Ramos (cell line): ENCODE measurements around the gene GFPT1.
"Not testable (repeated sequence)": the region's sequence is repeated elsewhere in the genome, so short reads cannot be mapped to it uniquely, and the experiment has no call there.

Experiments
- in situ Hi-C: fragments of 300-500 bp; cut with MboI; formaldehyde crosslinking; loops from one replicate; pipeline ENCODE4 v1.14.3; 2022; ENCODE audit warnings: low sequenced_read_pairs; ENCODE audit not compliant: unreplicated experiment

GFPT1 gene

DNA sequence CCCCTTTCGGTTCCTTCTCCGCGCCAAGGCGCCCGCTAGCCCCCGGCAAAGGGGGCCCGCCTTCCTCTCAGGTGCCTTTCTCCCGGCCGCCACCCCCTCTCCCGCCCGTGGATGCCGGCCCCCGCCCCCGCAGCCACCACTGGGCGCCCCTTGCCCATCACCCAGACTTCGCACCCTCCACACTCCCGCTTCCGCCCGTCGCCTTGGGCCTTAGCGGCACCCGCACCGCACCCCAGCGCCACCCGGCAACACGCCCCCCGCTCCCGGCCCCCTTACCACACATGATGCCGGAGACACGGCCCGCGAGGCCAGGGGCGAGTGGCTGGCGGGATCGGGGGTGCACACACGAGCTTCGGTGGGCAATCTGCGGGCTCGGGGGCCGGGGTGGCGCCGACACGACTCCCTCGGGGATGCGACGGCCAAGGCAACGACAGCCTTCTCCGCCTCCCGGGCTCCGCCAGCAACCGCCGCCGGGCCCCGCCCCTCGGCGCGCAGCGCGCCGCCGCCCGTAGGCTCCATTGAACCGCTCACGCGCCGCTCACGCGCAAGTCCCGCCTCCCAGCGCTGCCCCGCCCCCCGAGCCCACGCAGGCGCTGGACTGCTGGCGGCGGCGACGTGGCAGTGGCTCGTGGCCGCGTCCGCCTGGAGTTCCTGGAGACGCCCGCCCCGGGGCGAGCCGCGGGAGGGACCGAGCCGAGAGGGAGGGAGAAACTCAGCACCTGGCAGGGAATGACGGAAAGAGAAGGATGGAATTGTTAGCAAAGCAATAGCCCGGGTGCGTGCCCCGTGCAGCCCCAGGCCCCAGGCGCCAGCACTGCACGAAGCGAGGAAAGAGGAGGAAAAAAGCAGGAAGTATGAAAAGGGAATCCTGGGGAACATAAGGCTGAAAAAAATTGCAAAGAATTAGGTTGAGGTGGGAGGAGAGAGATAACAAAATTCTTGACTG is at the start of gene GFPT1:
TSS of gene GFPT1 (minus strand) at position 439 of the 946 bp plus-strand sequence. CDS start at position 283, 156 bp downstream.
- in situ Hi-C loops: no loop called here

DNA sequence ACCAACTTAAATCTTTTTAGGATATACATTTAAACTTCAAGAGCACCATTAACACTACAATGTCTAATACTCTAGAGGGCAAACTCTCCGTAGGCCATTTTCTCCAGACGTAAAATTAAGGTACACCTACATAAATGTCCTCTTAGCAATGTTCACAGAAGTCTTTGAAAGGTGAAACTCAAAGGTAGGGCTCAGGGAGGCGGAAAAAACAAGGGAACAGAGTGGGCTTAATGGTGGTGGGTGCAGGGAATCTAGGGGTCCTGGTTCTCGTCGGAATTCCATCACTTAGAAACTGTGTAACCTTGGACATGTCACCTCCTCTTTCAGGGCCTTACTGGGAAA is 49.5 kb upstream of the GFPT1 start:
- in situ Hi-C loops: no loop called here

DNA sequence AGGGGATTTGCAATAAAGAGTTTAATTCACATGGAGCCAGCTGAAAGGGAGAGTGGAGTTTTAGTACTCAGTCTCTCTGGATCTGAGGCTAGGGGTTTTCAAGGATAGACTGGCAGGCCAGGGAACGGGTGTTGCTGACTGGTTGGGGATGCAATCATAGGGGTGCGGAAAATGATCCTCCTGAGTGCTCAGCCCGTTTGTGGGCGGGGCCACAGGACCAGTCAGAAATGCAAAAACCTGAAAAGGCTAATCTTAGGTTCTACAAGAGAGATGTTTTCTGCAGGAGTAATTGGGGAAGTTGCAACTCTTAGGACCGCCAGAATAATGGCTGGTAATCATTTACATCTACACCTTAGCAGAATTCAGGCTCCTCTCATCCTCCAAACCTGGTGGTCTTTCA is 47.7 kb upstream of the GFPT1 start:
- in situ Hi-C loops: no loop called here

DNA sequence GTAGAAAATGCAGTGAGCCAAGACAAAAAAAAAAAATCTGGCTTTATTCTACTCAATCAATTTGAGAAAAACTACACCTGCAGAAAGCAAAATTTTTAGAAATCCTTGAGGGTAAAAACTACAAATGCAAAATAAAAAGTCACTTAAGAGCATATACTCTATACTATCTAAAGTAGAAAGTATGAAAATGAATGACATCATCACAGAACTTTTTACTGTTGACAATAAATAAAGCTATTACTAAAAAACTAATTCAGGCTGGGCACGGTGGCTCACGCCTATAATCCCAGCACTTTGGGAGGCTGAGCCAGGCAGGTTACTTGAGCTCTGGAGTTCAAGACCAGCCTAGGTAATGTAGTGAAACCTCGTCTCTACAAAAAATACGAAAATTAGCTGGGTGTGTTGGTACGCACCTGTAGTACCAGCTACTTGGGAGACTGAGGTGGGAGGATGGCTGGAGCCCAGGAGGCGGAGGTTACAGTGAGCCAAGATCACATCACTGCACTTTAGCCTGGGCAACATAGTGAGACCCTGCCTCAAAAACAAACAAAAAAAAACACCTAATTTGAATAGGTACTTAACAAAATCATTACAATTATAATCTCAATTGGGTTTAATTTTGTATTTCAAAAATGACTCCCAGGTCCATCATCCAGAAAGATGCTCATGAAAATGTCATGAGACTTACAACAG is 42.6 kb upstream of the GFPT1 start:
- in situ Hi-C loops: no loop called here

DNA sequence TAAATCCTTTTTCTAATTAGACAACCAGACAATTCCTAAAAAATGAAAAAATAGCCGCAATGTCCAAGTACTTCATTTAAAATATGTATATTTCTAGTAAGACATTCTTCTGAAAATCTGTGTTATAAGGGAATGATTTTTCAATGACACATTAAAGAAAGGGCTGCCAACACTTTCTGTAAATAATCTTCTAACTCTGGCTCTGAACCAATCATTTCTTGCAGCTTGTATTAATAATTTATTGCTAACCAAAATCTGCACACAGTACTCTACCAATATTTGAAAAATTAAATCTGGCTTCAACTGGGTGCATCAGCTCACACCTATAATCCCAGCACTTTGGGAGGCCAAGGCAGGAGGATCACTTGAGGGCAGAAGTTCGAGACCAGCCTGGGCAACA is 42.0 kb upstream of the GFPT1 start:
- in situ Hi-C loops: no loop called here

DNA sequence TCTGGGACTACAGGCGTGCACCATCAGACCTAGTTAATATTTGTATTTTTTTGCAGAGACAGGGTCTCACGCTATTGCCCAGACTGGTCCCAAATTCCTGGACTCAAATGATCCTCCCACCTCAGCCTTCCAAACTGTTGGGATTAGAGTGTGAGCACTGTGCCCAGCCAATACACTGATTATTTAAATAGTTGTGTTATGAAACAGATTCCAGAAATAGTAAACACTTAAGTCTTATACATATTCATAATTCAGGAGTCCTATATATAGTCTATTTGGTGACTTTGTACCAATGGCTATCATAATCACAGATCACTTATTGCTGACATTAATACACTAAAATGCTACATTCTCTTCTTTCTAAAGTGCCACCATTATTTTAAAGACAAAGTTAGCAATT is 37.4 kb upstream of the GFPT1 start:
- in situ Hi-C loops: no loop called here

DNA sequence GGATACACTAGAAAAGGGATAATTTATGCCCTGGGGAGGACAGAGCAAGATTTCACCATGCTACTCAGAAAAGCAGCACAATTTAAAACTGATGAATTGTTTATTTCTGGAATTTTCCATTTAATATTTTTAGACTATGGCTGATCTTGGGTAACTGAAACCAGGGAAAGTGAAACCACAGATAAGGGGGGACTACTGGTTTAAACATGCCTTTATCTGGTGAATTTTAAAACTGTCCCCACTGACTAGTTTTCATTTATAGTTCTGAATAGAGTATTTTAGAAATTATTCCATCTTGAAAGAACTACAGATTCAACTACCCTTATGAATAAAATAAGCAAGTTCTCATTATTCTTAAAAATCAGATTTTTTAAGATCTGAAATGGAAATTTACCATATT is 35.2 kb upstream of the GFPT1 start:
- in situ Hi-C loops: no loop called here

DNA sequence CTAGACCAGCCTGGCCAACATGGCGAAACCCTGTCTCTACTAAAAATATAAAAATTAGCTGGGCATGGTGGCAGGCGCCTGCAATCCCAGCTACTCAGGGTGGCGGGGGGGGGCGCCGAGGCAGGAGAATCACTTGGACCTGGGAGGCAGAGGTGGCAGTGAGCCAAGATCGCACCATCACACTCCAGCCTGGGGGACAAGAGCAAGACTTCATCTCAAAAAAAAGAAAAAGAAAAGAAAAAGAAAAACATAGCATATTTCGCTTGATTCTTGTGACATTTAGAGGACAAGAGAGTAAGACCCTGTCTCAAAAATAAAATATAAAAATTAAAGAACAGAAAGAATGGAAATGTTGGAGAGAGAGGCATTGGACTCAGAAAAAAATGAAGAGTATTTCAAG is 32.1 kb upstream of the GFPT1 start:
- in situ Hi-C loops: not testable (repeated sequence)

DNA sequence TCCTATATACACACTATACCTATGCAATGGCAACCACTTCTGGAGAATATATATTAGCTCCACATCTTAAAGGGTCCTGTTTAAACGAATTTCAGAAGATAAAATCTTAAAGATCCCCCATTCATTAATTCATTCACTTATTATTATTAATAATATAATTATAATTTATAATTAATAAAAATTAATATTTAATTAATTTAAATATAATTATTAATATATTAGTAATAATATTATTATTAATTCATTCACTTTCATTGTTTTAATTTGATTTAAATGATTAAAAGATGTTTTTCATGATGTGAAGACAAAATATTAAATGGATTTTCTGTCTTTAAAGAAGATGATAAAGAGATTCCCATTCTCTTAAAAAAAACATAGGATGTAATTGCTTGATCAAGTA is 29.1 kb upstream of the GFPT1 start:
- in situ Hi-C loops: no loop called here

DNA sequence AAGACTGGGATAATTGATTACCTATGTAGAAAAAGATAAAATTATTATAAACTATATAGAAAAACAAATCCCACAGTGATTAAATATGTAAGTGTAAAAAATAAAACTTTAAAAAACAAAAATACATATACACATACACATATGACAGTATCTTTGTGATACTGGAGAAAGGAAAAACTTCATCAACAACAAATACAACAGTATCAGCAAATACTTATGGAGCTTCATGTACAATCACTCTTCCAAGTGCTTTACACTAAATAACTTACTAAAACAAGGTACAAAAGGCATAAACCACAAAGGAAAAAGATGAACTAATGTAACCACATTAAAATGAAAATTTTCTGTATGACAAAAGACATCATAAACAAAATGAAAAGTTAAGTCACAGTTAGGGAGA is 24.1 kb upstream of the GFPT1 start:
- in situ Hi-C loops: no loop called here

DNA sequence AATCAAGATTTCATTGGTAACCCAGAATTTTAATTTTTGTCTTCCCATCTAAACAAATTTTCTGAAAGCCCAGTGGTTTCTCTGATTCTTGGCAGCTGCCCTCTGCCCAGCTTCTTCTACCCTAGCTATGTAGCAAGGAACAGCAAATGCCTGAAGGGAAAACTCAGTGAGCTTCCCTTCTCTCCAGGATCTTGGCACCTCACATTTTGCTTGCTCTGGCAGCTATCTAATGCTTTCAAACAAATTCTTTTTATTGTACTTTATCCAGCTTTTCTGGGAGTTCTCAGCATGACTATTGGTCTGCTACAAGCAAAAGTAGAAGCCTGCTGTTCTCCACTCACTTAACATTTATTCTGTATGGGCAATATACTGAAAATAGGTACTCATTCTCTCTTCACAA is 18.3 kb upstream of the GFPT1 start:
- in situ Hi-C loops: no loop called here

DNA sequence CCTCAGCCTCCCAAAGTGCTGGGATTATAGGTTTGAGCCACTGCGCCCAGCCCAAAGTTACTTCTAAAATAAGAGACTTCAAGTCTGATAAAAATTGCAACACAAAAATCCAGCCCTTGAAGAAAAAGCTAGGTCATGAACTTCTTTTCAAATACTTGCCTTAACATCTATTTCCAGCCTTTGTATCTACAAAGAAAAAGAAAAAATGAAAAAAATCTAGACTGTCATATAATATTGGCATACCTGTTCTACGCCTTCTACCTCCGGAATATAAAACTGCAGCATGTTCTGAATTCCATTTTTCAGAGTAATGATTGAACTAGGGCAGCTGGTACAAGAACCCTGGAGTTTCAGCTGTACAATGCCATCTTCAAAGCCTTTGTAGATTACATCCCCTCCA is 13.1 kb upstream of the GFPT1 start:
- in situ Hi-C loops: no loop called here

DNA sequence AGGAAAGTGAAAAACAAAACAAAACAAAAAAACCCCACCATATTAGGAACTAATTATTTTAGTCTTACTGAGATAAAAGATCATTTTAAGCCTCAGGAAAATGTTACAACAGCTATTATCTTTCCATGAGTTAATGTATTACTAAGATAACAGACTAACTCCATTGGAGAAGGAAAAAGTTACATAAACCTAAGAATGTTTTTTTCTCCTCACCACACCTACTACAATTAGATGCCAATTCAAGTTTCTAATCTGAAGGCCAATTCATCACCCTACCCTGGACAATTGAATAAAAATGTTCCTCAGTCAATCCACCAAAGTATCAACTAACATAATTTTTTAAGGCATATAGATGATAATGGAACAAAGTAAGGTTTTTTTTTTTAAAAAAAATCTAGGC is 10.2 kb upstream of the GFPT1 start:
- in situ Hi-C loops: no loop called here

DNA sequence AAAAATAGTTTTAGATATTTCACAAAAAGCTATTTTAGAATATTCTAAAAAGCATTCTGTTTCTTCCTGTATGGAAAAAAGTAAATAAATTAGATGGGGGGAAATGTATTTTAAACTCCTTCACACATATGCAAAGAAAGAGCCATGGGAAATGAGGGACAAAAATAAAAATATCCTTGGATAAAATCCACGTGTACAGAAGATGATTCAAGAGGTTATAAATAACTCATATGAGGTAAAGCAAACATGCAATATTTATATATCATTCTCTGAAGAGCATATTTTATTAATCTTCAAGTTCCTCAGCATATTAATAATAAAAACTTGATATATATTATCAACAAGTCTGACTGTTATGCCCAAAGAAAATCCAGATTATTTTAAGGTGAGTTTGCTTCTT is 8.8 kb upstream of the GFPT1 start:
- in situ Hi-C loops: no loop called here

DNA sequence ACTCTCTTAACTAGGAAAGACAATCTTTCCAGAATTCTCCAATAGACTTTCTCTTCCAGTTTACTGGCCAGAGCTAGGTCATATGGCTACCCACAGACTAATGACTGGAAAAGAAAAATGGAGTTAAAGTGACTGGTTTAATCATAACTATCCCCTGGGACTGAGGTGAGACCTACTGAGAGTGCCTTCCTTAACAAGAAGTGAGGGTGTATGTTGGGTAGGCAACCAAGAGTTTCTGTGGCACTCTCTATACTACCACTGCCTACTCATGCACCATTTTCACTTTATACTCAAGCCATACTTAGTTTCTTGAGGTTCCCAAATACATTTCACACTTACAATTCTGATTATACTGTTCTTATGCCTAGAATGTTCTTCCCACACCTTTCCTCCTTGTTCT is 6.9 kb upstream of the GFPT1 start:
- in situ Hi-C loops: no loop called here

DNA sequence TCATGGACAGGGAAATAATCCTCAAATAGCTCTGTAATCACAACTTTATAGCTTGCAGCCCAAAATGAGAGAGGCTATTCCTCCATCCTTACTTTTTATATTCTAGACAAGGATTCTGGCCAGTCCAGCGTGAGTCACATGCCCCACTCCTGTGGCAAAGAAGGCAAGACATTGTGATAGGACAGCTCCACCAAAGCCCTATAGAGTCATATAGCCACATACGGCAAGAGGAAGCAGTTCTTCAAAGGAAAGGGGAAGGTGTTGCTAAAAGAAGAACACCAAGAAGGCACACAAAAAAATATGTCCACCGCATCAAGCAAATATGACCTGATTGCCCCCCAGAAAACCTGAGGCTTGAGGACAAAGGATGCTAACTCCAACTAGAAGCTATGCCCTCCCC is 3.4 kb upstream of the GFPT1 start:
- in situ Hi-C loops: no loop called here

DNA sequence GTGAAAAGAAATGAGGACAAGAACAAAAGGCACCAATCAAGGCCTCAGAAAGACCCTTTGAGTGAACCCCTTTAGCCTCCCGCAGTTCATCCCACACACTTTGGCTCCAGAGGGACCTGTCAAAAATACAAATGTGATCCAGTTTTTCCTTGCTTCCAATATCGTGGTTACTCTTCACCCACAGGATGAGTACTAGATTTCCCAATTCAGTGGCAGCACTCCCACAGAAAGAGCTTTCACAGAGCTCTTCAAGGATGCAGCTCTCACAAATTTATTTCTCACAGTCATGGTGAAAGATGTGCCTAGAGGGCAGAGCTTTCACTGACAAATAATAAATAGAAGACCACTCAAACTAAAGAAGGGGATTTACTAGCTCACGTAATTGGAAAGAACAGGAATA is 3.0 kb upstream of the GFPT1 start:
- in situ Hi-C loops: no loop called here

DNA sequence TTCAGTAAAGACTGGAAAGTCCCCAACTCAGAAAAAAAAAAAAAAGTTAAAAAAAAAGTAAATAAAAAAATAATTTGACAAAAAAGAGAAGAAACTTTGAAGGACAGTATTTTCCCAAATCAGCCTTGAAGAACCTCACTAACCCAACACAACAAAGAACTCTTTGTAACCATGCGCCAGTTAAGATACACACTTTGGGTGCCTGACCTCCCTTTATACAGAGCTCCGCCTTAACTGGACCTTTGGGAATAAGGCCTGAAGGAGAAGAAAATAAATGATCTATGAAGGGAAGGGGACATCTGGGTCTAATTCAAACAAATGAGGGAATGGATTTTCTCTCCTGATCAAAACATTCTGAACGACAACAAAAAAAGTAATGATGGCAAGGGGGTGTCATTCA is 2.2 kb upstream of the GFPT1 start:
- in situ Hi-C loops: no loop called here

DNA sequence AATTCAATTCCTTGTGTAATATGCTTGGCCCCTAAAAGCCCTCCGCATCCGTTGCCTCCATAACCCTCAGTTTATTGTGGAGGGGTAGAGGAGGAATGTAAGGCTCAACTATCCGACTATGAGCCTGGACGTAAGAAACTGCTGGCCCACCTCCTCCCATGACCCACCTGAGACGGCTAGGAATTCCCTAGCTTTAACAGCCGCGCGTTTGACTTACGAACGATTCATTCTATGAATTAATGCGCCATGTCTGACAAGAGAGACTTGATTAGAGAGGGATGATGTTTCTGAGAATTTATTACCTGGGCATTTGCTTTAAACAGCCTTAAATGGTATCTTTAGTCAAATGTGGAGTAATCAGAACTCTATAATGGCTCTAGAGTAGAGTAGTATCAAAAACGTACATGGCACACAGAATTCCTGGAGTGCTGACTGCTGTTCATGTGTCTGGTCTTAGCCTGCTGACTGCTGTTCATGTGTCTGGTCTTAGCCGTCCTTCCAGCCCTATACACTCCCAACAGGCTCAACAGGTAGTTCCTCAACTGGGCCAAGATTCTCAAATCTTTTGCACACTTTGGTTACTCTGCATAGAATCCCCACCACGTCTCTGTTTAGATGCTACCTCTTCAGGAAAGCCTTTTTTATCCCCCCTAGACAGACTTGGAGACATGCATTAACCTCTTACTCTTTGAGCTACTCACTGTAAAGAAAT is 899 bp upstream of the GFPT1 start:
- in situ Hi-C loops: no loop called here

DNA sequence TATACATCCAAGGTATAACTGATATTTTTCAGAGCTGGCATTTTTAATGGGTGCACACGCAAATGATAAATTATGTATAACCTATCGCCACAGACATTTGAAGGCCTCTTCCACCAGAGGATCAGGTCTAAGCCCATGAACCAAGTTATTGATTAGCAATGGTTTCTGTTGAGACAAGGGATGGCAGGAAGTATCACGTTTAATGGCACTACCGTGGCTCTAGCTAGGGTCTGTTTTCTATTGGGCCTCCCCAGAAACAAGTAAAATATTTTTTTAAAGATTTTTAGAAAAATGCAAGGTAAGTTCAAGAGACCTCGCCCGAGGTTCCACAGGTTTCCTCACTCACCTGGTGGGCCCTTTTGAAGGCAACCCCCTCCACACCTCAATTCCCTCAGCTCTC is 667 bp downstream of the GFPT1 start:
- in situ Hi-C loops: no loop called here

DNA sequence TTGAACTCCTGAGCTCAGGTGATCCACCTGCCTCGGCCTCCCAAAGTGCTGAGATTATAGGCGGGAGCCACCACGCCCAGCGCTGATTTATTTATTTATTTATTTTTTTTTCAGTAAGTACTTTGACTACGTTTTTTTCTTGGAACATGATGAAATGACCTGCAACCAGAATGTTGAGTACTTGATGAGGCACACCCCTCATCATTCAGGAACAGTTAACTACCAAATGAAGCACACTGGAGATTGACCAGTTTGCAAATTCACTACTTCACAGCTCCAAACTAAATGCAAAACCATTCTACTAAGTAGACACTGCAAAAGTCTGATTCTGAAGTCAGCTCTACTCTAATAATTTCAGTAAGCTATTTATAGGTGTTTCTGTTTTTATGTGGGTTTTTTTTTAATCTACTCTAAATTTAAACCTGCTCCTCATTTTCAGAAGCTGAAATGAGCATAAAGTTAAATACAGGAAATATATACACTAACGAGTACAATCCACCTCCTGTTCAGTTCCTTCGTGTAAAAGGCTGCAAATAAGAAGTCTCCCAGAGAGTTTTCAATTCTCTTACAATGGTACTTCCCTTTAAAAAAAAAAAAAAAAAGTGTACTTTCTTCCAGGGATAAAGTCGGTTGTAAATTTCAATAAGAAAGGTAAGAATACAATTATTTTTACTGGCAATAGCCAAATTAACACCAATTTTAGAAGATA is 1.4 kb downstream of the GFPT1 start:
- in situ Hi-C loops: no loop called here
